Measurements from ENCODE around the gene BCL3. TPM values are rescaled to one million over a fixed set of nuclear protein-coding genes. Genes with fewer than 3 reads are reported as not detected.
A peak's percentile ranks its signal among the peaks of the same experiment; 100 is the strongest.

BCL3 gene
- total and polyA plus RNA-seq, 2 of the 13 experiments (the other 11 are each of a cell fraction or from before 2014, with no cell fraction given), result 2.3 to 4.0 TPM

- TF ChIP-seq SAFB2 (CRISPR knock-in tag; IDR thresholded peaks at IDR 0.05; ENCODE audit: borderline replicate concordance, low read depth) (0 out of 2 replicates have a peak, but pooled peaks have one; percentile 24), ZNF407 (CRISPR knock-in tag; IDR thresholded peaks at IDR 0.05; ENCODE audit: not compliant biosample characterization) (peak; percentile 13), SP4 (CRISPR knock-in tag; IDR thresholded peaks at IDR 0.05) (peak; percentile 3; the same call in 1 of the 2 replicates), REST (IDR thresholded peaks at IDR 0.05; ENCODE audit: borderline replicate concordance in 1 of 2, low read depth in 1 of 2, low read length in 2 of 2) (peak in 1 of 2 experiments; percentile 40; a peak in 1 of 4 replicates), HOXA5 (CRISPR knock-in tag; IDR thresholded peaks at IDR 0.05) (0 out of 2 replicates have a peak, but pooled peaks have one; percentile 12), ZGPAT (CRISPR knock-in tag; IDR thresholded peaks at IDR 0.05) (peak; percentile 34), HMGXB4 (CRISPR knock-in tag; IDR thresholded peaks at IDR 0.05; ENCODE audit: borderline replicate concordance in 1 of 2, low read depth in 1 of 2) (peak in 1 of 2 experiments; percentile 75; a peak in 2 of 4 replicates), ZBTB3 (CRISPR knock-in tag; IDR thresholded peaks at IDR 0.05; ENCODE audit: borderline replicate concordance, low read depth) (peak; percentile 75), MEIS2 (CRISPR knock-in tag; IDR thresholded peaks at IDR 0.05) (peak; percentile 61; the same call in 1 of the 2 replicates), ZNF10 (CRISPR knock-in tag; IDR thresholded peaks at IDR 0.05; ENCODE audit: borderline replicate concordance, low read depth) (no peak)
These were observed 60.2 kb downstream of the BCL3 start, which contains the start of gene BCAM (continued) for GRCh38 chr19:44808463-44809371.
